Coronary artery (tissue), 2 donors: Measurements from ENCODE around the gene TUBB.
"Not testable (repeated sequence)": the region's sequence is repeated elsewhere in the genome, so short reads cannot be mapped to it uniquely, and the experiment has no call there.

Experiments
- DNase-seq: peaks from one replicate; pipeline ENCODE4 v3.0.0-alpha.2; 2017; ENCODE audit warnings: low spot score
- H3K27ac ChIP-seq, 2 donors: fragments of 200-600 bp; sonication (generic); one replicate each; pipeline ENCODE4 v1.5.1; 2016 to 2019
- H3K4me3 ChIP-seq: fragments of 200-600 bp; sonication (generic); 2 replicates; pipeline ENCODE4 v1.5.1; 2016; ENCODE audit warnings: mild to moderate bottlenecking, moderate library complexity
- CTCF ChIP-seq: fragments of 200-600 bp; sonication (generic); IDR thresholded peaks from one replicate; pipeline ENCODE4 v1.5.1; 2019; ENCODE audit warnings: antibody characterized with exemption

TUBB gene

DNA sequence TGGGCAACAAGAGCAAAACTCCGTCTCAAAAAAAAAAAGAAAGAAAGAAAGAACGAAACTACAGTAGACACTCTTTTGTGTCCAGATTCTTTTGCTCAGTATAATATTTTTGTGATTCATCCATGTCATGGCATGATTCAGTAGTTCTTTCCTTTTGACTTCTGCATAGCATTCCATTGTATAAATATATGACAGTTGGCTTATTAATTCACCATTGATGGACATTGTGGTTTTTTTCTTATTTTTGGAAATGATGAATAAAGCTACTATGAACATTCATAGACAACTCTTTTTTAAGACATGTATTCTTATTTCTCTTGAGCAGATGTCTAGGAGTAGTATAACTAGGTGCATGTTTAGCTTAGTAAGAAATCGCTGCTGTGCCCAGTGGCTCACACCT, 34.5 kb downstream of the TUBB start:
- peak overlapping the region; percentile 51 to 55 for H3K27ac ChIP-seq

GRCh38 chr6:30756405-30757003, 36.4 kb downstream of the TUBB start:
- not testable (repeated sequence) for H3K4me3 ChIP-seq, DNase-seq
- H3K27ac ChIP-seq = peak overlapping the region in 1 of 2 donors; percentile 55

More for the DNA sequence above, 34.5 kb downstream of the TUBB start:
- DNase-seq = no peak
- no peak overlapping the region for H3K4me3 ChIP-seq
- no peak for TF ChIP-seq CTCF

DNA sequence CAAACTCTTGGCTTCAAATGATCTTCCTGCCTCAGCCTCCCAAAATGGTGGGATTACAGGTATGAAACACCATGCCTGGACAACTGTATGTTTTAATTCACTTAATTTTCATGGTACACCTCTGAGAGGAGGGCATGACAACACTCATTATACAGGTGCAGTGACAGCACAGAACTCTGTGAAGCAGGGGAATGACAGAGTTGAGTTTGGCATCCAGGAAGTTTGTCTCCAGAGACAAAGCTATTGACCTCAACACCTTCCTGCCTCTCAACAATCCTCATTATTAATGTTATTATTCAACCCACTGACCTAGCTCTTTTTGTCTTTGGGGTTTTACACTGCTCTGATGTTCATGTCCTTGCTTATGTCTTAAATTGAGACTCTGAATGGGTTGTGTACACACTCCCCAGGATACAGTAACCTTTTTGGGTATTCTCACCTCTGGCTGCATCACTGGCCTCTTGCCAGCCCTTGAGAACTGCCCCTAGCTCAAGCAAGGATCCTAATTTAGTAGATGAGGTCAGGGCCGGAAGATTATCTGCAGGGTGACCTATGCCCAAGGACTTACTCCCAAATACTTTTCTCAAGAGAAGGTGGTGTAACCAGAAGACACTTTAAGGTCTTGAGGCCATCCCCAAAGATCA, 37.2 kb downstream of the TUBB start:
- no peak for DNase-seq
- TF ChIP-seq CTCF = no peak
- Histone ChIP-seq H3K27ac (peak overlapping the region in 1 of 2 donors; percentile 19), H3K4me3 (no peak overlapping the region)

DNA sequence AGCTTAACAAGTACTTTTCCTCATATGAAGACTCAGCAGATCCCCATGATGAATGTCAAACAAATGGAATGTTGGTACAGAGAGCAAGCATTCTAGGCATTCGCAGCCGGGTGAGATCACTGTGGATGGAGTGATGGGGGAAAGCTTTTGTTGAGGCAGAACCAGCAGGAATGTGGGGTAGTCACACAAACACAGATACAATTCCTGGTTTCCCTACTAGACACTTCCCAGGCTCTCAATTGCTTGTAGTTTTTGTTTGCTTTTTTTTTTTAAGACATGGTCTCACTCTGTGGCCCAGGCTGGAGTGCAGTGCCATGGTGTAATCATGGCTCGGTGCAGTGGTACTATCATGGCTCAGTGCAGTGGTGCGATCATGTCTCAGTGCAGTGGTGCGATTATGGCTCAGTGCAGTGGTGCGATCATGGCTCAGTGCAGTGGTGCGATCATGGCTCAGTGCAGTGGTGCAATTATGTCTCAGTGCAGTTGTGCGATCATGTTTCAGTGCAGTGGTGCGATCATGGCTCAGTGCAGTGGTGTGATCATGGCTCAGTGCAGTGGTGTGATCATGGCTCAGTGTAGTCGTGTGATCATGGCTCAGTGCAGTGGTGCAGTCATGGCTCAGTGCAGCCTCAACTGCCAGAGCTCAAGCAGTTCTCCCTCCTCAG, 39.6 kb downstream of the TUBB start:
- no peak for TF ChIP-seq CTCF
- no peak for DNase-seq
- peak overlapping the region; percentile 6 to 68 for H3K27ac ChIP-seq
- H3K4me3 ChIP-seq = no peak overlapping the region

DNA sequence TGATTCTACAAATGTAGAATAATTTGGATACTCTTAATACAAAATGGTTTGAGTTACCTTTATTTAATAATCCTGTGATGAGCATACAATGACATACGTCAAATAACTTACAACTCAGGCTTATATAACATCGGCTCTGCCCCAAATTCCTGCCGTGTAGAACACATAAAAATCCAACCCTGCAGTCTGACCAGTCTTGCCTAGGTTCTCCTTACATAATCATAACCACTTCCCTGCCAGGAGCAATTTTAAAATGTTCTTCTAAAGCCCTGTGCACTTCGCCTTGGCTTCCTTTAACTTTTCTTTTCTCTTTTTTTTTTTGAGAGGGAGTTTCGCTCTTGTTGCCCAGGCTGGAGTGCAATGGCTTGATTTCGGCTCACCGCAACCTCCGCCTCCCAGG, 40.4 kb downstream of the TUBB start:
- TF ChIP-seq CTCF = no peak
- H3K4me3 ChIP-seq = no peak overlapping the region
- H3K27ac ChIP-seq = peak overlapping the region in 1 of 2 donors; percentile 68
- DNase-seq = no peak

DNA sequence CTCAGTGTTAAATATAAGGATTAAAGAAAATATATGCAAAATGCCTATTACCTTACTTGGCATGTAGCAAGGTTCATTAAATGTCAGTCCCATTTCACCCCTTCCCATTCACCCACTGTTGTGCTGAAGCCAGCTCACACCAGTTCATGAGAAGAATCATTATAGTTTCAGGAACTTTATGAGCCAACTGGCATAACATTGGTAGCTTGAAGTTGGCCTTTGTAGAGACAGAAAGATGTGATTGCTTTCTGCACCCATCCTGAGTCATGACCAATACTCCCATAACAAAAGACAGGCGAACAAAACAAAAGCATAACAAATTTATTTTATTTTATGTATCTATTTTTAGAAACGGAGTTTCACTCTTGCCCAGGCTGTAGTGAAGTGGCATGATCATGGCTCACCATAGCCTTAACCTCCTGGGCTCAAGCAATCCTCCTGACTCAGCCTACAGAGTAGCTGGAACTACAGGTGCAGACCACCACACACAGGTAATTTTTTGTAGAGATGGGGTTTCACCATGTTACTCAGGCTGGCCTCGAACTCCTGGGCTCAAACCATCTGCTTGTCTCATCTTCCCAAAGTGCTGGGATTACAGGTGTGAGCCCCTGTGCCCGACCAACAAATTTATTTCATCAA, 41.8 kb downstream of the TUBB start:
- Histone ChIP-seq H3K4me3 (no peak overlapping the region), H3K27ac (no peak overlapping the region)
- TF ChIP-seq CTCF = no peak
- DNase-seq = no peak

GRCh38 chr6:30763155-30763617, 43.0 kb downstream of the TUBB start:
- Histone ChIP-seq H3K4me3 (no peak overlapping the region), H3K27ac (no peak overlapping the region)
- no peak for TF ChIP-seq CTCF
- no peak for DNase-seq
